CD4-positive, CD25-positive, alpha-beta regulatory T cell (primary cell): ENCODE data around the gene ADAP1. TPM values are rescaled to one million over a fixed set of nuclear protein-coding genes. Genes with fewer than 3 reads are reported as not detected.

ENCODE experiments used
- ATAC-seq, 2 donors: fragments of 150-1000 bp; cut with Tn5 transposase; one replicate each; pipeline ENCODE4 v1.10.0; 2021; ENCODE audit warnings: low read depth in 2 of 2, moderate number of reproducible peaks in 2 of 2, moderate library complexity in 1 of 2
- DNase-seq, 3 donors: peaks; one replicate each; pipeline versions ENCODE4 v3.0.0 to v3.0.0-alpha.2; 2012 to 2022; ENCODE audit warnings: mixed read lengths in 1 of 3
- H3K27ac ChIP-seq: one replicate; pipeline ENCODE4 v1.7.0; 2013; ENCODE audit warnings: mild to moderate bottlenecking, low read length; ENCODE audit not compliant: insufficient read depth, poor library complexity, severe bottlenecking
- H3K27me3 ChIP-seq: one replicate; pipeline ENCODE4 v1.7.0; 2013; ENCODE audit warnings: low read length; ENCODE audit not compliant: control insufficient read depth, insufficient read depth
- H3K36me3 ChIP-seq: one replicate; pipeline ENCODE4 v1.7.0; 2013; ENCODE audit warnings: mild to moderate bottlenecking, low read length, moderate library complexity; ENCODE audit not compliant: control insufficient read depth, insufficient read depth
- H3K4me1 ChIP-seq: 2 replicates; pipeline ENCODE4 v1.7.0; 2013; ENCODE audit warnings: mild to moderate bottlenecking, low read length; ENCODE audit not compliant: insufficient read depth, control insufficient read depth, poor library complexity, severe bottlenecking
- H3K4me3 ChIP-seq: one replicate; pipeline ENCODE4 v1.7.0; 2013; ENCODE audit warnings: low read depth, mild to moderate bottlenecking, low read length, moderate library complexity
- H3K9me3 ChIP-seq, 2 experiments: 1 replicate in 1 of 2; 2 replicates in 1 of 2; pipeline ENCODE4 v1.7.0; 2013; ENCODE audit warnings: low read length in 2 of 2, mild to moderate bottlenecking in 1 of 2, moderate library complexity in 1 of 2; ENCODE audit not compliant: control insufficient read depth in 2 of 2
- H3K27ac Mint-ChIP-seq, 3 donors: one replicate each; pipeline ENCODE4 v1.8.0; 2020 to 2022; ENCODE audit warnings: mild to moderate bottlenecking in 3 of 3, mixed read lengths in 3 of 3, moderate library complexity in 2 of 3
- H3K27me3 Mint-ChIP-seq: one replicate; pipeline ENCODE4 v1.8.0; 2022; ENCODE audit warnings: mild to moderate bottlenecking, mixed read lengths
- H3K36me3 Mint-ChIP-seq: one replicate; pipeline ENCODE4 v1.8.0; 2020; ENCODE audit warnings: mixed read lengths
- H3K4me1 Mint-ChIP-seq, 4 donors: one replicate each; pipeline ENCODE4 v1.8.0; 2020 to 2022; ENCODE audit warnings: mixed read lengths in 4 of 4, mild to moderate bottlenecking in 1 of 4
- H3K4me3 Mint-ChIP-seq, 4 donors: one replicate each; pipeline ENCODE4 v1.8.0; 2020 to 2022; ENCODE audit warnings: mild to moderate bottlenecking in 4 of 4, mixed read lengths in 4 of 4, moderate library complexity in 3 of 4
- H3K9me3 Mint-ChIP-seq, 7 donors: one replicate each; pipeline ENCODE4 v1.8.0; 2020 to 2022; ENCODE audit warnings: mixed read lengths in 7 of 7, mild to moderate bottlenecking in 3 of 7, moderate library complexity in 2 of 7
- polyA plus RNA-seq, 4 donors: library from polyadenylated mRNA; unstranded; fragments of 300-500 nt; fragmentation: Illumina TruSeq; gene quantifications; one replicate each; pipeline ENCODE4 v1.2.3, GENCODE V29; 2021
- total RNA-seq: library from RNA; stranded (reverse); gene quantifications from one replicate; pipeline ENCODE4 v1.2.3, GENCODE V29; 2022

Gene ADAP1
- total and polyA plus RNA-seq, 5 donors from 2014 or later = 2.9 to 8.8 (median 5.5) TPM

GRCh38 chr7:903921-904755 is 50.3 kb downstream of the ADAP1 start:
- no peaks in the 10 kb centered on the region for H3K9me3 ChIP-seq
- Mint-ChIP-seq H3K4me3 (no peak overlapping the region), H3K27me3 (no peaks in the 10 kb centered on the region), H3K4me1 (peaks cover 0 to 5% (median 0%) of the 10 kb centered on the region in 4 donors), H3K27ac (no peak overlapping the region), H3K36me3 (peaks cover 4% of the 10 kb centered on the region), H3K9me3 (peaks cover 0 to 4% (median 0%) of the 10 kb centered on the region in 7 donors)
- DNase-seq (no peak), ATAC-seq (no peak)
- H3K36me3 ChIP-seq = no peaks in the 10 kb centered on the region
- no peak overlapping the region for H3K27ac ChIP-seq
- H3K4me3 ChIP-seq = no peak overlapping the region
- H3K4me1 ChIP-seq = peaks cover 7% of the 10 kb centered on the region
- H3K27me3 ChIP-seq = no peaks in the 10 kb centered on the region

GRCh38 chr7:902996-903395 is 51.5 kb downstream of the ADAP1 start:
- Mint-ChIP-seq H3K9me3 (peaks cover 0 to 4% (median 0%) of the 10 kb centered on the region in 7 donors), H3K4me3 (peak overlapping the region in 1 of 4 donors; percentile 67), H3K27ac (no peak overlapping the region), H3K4me1 (peaks cover 0 to 2% (median 0%) of the 10 kb centered on the region in 4 donors), H3K36me3 (peaks cover 4% of the 10 kb centered on the region), H3K27me3 (no peaks in the 10 kb centered on the region)
- ATAC-seq (no peak), DNase-seq (no peak)
- Histone ChIP-seq H3K4me1 (no peaks in the 10 kb centered on the region), H3K4me3 (no peak overlapping the region), H3K27me3 (no peaks in the 10 kb centered on the region), H3K9me3 (no peaks in the 10 kb centered on the region), H3K36me3 (no peaks in the 10 kb centered on the region), H3K27ac (no peak overlapping the region)

- Mint-ChIP-seq H3K4me3 (no peak overlapping the region), H3K36me3 (peaks cover 4% of the 10 kb centered on the region), H3K9me3 (peaks cover 0 to 4% (median 0%) of the 10 kb centered on the region in 7 donors), H3K4me1 (peaks cover 0 to 2% (median 0%) of the 10 kb centered on the region in 4 donors), H3K27ac (no peak overlapping the region), H3K27me3 (no peaks in the 10 kb centered on the region)
- DNase-seq (peak in 2 of 3 donors; percentile 31), ATAC-seq (peak in 1 of 2 donors; percentile 17)
- Histone ChIP-seq H3K36me3 (peaks cover under 1% of the 10 kb centered on the region), H3K9me3 (no peaks in the 10 kb centered on the region), H3K27me3 (no peaks in the 10 kb centered on the region), H3K4me3 (no peak overlapping the region), H3K4me1 (no peaks in the 10 kb centered on the region), H3K27ac (no peak overlapping the region)
These were observed 52.9 kb downstream of the ADAP1 start for GRCh38 chr7:901388-902154.

- no peaks in the 10 kb centered on the region for H3K27me3 Mint-ChIP-seq
- H3K4me3 ChIP-seq = no peak overlapping the region
- H3K27ac ChIP-seq = no peak overlapping the region
- H3K36me3 Mint-ChIP-seq = peaks cover 9% of the 10 kb centered on the region
- H3K9me3 Mint-ChIP-seq = peaks cover 0 to 4% (median 0%) of the 10 kb centered on the region in 7 donors
- no peaks in the 10 kb centered on the region for H3K4me1 ChIP-seq
- peaks cover 6% of the 10 kb centered on the region for H3K36me3 ChIP-seq
- peaks cover 0 to 4% (median under 1%) of the 10 kb centered on the region in 4 donors for H3K4me1 Mint-ChIP-seq
- H3K27ac Mint-ChIP-seq = no peak overlapping the region
- no peaks in the 10 kb centered on the region for H3K27me3 ChIP-seq
- ATAC-seq (no peak), DNase-seq (no peak)
- no peak overlapping the region for H3K4me3 Mint-ChIP-seq
- H3K9me3 ChIP-seq = no peaks in the 10 kb centered on the region
These were observed 53.5 kb downstream of the ADAP1 start for GRCh38 chr7:901041-901387.

GRCh38 chr7:900331-901040 is 54.0 kb downstream of the ADAP1 start:
- no peak overlapping the region for H3K27ac ChIP-seq
- H3K4me3 ChIP-seq = no peak overlapping the region
- H3K36me3 Mint-ChIP-seq = peaks cover 11% of the 10 kb centered on the region
- ATAC-seq = no peak
- H3K36me3 ChIP-seq = peaks cover 11% of the 10 kb centered on the region
- H3K4me3 Mint-ChIP-seq = no peak overlapping the region
- no peaks in the 10 kb centered on the region for H3K27me3 ChIP-seq
- peaks cover 0 to 4% (median 0%) of the 10 kb centered on the region in 7 donors for H3K9me3 Mint-ChIP-seq
- H3K9me3 ChIP-seq = no peaks in the 10 kb centered on the region
- H3K27me3 Mint-ChIP-seq = no peaks in the 10 kb centered on the region
- H3K4me1 ChIP-seq = no peaks in the 10 kb centered on the region
- no peak overlapping the region for H3K27ac Mint-ChIP-seq
- peaks cover 0 to 4% (median under 1%) of the 10 kb centered on the region in 4 donors for H3K4me1 Mint-ChIP-seq
- DNase-seq = no peak

GRCh38 chr7:899806-900205 is 54.7 kb downstream of the ADAP1 start:
- no peaks in the 10 kb centered on the region for H3K27me3 Mint-ChIP-seq
- Histone ChIP-seq H3K4me1 (no peaks in the 10 kb centered on the region), H3K27ac (no peak overlapping the region), H3K27me3 (no peaks in the 10 kb centered on the region), H3K4me3 (no peak overlapping the region), H3K36me3 (peaks cover 18% of the 10 kb centered on the region), H3K9me3 (no peaks in the 10 kb centered on the region)
- peaks cover 15% of the 10 kb centered on the region for H3K36me3 Mint-ChIP-seq
- H3K27ac Mint-ChIP-seq = peak overlapping the region in 1 of 3 donors; percentile 20
- H3K9me3 Mint-ChIP-seq = peaks cover 0 to 4% (median 0%) of the 10 kb centered on the region in 7 donors
- ATAC-seq (no peak), DNase-seq (no peak)
- peaks cover 0 to 4% (median under 1%) of the 10 kb centered on the region in 4 donors for H3K4me1 Mint-ChIP-seq
- H3K4me3 Mint-ChIP-seq = no peak overlapping the region

GRCh38 chr7:898855-899681 is 55.4 kb downstream of the ADAP1 start:
- Histone ChIP-seq H3K27ac (no peak overlapping the region), H3K27me3 (no peaks in the 10 kb centered on the region), H3K4me3 (no peak overlapping the region), H3K36me3 (peaks cover 26% of the 10 kb centered on the region), H3K4me1 (no peaks in the 10 kb centered on the region), H3K9me3 (no peaks in the 10 kb centered on the region)
- ATAC-seq (no peak), DNase-seq (no peak)
- Mint-ChIP-seq H3K4me3 (no peak overlapping the region), H3K4me1 (peaks cover 0 to 4% (median under 1%) of the 10 kb centered on the region in 4 donors), H3K27me3 (no peaks in the 10 kb centered on the region), H3K27ac (no peak overlapping the region), H3K9me3 (peaks cover 0 to 4% (median 0%) of the 10 kb centered on the region in 7 donors), H3K36me3 (peaks cover 18% of the 10 kb centered on the region)
